HG02885 (cell line): ENCODE results near the gene ERICH3.

ENCODE experiments used
- ATAC-seq: cut with Tn5 transposase; IDR thresholded peaks from one replicate; pipeline ENCODE4 v1.9.1; 2021; ENCODE audit warnings: mild to moderate bottlenecking; ENCODE audit not compliant: unreplicated experiment, poor library complexity

The ERICH3 gene, protein sequence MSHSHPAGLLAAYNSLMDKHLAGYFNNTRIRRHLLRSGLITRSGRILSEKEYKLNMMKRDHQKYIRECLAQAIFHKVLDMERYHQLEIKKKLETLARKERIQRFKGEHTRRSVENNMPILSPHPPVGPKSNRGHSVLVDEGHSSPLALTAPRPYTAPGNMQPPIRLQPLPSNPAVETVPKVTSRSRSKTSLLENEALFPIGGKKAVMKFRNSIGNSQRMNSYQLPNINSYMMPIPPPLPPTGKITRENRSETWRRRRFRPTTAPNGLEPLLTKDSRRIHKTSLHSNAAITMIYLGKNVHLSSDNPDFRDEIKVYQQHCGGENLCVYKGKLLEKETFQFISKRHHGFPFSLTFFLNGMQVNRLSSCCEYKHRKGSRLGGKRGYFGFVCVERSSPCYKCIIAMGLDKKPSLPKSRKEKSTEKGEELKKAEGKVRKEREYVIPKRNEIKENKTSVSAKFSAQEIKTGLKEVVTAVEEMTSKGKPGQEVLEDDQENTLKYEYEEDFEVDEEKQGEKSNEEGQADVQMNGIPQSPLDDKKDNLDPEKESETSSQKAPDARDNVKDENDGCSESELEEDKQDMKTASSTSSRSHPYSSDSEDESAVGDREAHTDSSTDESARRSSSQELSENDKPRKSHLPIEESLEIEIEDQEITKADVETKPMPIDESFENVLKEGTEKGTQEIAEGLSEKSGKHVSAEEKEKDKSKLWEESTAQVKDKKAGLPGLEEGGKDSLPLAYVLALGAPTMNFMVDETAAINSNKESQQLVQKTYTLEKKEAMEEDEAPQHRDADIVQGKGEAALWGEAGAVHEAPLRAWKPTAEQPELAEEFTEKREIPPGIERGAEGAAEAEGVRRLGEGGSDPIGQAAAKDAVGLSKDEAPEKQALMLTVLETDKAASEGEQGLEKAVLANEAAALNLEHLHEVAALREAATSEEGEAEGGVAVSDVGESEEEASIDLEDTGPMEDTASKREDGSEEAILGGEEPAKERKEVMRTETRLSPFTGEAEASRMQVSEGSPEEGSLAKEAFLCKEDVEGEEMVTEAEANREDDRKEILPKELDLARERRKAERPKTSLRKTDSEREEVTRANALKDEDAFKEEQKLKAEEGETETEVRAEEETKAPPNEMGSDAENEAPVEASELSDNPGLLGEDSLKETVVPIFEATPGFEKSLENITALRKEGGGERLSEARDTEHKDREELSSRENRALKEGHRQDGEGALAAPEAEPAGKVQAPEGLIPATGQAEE (N-terminal part only)

DNA sequence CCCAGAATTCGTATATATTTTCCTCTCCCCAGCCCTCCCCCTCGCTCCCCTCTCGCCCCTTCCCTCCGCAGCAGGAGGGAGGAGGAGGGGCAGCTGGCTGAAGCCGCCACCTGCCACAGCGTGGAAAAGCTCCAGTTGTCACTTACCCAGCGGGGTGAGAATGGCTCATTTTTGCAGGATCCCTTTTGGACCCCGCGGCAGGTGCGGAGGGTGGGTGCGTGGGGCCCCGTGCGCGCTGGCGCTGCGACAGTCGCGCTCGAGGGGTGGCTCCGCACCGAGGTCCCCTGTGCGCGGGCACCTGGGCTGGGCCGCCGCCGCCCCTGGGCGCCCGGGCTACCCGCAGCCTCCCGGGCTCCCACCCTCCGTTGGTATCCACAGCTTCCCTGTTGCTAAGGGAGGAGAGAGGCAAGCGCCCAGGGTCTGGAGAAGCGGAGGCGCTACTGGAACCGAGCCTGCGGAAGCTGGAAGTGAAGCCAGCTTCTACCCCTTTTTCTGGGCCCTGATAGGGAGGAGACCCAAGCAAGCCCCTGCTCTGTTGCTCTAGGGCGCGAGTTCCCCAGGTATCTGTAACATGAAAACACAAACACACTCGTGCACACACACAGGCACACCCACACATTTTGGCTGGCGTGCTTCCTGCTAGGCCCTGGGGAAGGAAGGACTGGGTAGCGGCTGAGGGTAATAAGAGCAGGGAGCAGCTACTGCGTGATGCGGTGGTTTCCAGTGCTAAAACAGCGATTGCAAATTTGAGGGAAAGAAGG, at the start of gene ERICH3:
Gene ERICH3 (minus strand): TSS at position 442 of the 761 bp plus-strand sequence. CDS start 273 bp downstream, at position 169.
- peak; percentile 69 for ATAC-seq

- ATAC-seq = no peak
Measured at GRCh38 chr1:74717626-74718025, 44.0 kb upstream of the ERICH3 start.

DNA sequence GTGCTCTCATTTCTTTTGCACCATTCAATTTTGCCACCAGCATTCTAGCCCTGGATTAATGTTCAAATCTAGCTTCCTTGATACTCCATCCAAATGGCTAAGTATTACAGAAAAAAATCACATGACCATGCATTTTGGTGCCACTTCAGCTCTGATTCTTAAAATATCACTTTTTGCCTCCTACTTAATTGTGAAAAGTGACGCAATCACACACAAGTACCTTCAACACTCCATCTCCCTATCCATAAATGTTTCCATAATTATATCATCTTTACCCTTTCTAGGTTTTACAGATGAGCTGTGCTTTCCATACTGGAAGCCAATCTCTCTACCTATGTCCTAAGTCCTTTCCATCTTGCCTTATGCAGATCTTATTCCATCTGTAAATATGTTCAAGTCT, 43.2 kb upstream of the ERICH3 start:
- no peak for ATAC-seq

- ATAC-seq = no peak
Measured at GRCh38 chr1:74715806-74716205, 42.2 kb upstream of the ERICH3 start.

DNA sequence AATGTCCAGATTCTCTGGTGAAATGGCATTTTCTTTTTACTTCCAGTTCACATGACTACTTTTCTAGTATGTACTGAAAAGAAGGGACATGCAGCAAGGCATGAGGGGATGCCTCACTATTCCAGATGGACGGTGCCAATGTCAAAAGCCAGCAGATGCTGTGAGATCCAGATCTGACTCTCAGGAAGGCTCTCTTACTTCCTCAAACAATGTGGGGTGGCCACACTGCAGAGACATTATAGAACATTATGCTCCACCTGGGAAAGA, 41.6 kb upstream of the ERICH3 start:
- ATAC-seq = no peak

DNA sequence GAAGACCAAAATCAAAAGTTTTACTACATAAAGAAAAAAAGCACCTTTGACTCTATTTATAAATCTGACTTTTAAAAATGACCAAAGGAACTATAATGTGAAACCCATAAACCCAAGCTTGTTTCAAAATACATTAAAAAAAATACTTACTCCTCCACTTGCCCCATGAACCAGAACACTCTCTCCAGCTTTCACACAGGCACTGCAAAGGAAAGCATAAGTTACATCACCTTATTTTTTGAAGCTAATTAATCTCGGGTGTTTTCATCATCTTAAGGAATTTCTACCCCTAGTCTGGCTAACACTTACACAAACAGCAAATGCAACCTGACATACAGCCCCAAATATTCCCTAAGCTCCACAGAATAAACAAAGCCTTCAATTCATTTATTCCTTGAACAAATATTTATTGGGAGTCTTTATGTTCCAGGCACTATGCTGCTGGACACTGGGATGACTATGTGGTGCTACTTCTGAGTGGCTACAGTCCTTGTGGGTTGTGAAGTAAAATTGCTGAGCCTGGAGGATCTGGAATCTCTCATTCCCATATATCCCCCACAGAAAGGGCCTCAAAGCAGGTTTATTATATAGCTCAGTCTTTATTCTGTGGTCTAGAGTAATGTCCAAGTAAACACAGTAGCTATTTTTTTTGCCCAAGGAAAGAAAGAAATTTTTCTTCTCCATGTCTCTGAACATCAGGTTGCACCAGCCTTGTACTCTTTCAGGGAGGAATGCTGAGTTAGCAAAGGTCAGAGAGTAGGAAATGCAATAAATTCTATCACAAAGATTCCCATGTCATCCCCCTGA, 41.0 kb upstream of the ERICH3 start:
- ATAC-seq = peak; percentile 78

DNA sequence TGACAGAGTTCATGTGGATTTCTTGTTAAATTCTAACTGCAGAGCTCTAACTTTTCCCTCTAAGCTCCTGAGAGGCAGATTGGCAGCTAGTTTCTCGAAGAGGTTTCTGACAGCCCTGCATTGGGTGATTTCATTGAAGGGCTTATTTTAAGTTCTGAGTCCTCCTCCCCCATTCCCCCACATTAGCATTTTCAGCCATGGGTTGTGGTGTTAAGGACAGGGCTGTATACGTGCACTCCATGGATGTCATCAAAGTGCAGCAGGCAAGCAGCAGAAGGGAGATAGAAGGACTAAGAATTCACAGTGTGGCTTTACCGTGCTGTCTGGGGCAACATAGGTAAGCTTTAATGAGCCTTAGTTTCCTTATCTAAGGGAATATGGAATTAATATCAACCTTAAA, 40.3 kb upstream of the ERICH3 start:
- ATAC-seq = peak; percentile 32

DNA sequence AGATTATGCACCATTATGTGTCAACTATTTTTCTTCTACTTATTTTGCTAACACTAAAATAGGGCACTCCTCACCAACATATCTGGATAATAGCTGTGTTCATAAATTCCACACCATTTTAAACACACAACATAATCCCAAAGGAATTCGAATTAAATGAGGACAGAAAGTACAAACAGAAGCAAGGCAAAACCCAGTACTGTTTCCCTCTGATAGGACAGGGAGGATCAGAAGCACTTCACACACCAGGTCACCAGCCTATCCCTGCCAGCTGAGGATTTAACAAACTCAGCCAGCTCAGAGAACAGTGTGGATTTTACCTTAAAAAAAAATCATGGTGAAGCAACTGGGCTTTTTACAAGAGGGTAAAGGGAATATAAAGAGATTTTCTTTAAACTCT, 39.3 kb upstream of the ERICH3 start:
- ATAC-seq = no peak

GRCh38 chr1:74703386-74704182, 30.0 kb upstream of the ERICH3 start:
- ATAC-seq = no peak

DNA sequence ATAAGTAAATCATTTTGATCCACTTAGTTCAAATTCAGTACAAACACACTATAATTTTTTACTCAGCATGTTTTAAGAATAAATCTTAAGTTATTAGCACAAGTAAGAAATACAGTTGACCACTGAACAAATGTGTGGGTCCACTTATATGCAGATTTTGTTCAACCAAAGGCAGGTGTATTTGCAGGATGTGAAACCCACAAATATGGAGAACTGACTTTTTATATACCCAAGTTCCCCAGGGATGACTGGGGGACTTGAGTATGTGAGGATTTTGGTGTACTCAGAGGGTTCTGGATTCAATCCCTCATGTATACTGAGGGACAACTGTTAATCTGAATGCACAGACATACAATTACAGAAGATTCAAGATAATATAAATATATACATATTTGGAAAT, 25.7 kb upstream of the ERICH3 start:
- peak; percentile 56 for ATAC-seq

DNA sequence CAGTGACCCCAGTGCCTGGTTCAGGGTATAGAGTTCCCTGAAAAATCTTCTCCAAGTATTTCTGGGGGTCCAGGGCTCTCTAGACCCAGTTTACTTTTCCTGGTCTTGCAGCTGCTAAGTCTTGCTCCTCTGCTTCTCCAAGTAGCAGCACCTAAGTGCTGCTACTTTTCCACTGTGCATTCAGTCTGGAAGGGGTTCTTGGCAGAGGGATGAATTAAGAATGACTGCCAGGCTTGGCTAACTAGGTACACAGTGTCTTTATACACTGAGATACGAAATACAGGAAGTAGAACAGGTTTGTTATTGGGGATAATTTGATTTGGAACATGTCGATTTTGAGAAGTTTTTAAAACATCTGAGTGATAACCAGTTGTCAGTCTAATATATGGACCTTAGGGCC, 24.2 kb upstream of the ERICH3 start:
- ATAC-seq = no peak

DNA sequence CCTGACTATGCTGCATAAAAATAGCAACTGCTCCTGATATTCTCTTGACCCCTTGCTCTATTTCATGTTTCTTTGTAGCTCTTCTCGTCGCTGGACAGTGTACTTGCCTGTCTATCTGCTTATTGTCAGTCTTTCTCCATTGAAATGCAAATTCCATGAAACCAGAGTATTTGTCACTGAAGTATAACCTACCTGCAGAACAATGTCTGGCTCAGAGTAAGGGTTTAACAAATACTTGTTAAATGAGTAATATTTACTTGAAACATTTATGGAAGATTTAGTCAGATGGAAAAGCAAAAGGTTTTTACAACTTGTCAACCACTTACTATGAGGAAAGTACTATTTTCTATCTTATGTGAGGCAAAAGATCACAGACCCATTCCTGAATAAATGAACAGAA, 19.9 kb upstream of the ERICH3 start:
- no peak for ATAC-seq

DNA sequence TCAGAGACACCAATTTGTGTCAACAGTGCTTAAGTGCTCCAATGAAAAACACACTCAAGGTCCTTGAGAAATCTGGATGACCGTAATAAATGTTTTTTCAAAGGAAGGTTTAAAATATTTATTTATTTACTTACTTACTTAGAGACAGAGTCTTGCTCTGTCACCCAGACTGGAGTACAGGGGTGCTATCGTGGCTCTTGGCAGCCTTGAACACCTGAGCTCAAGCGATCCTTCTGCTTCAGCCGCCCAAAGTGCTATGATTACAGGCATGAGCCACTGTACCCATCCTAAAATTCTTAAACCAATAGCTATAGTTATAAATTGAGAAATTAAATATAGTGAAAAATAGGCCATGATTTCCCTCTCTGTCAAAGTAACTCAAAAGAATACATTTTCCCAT, 17.3 kb upstream of the ERICH3 start:
- no peak for ATAC-seq

- peak; percentile 13 for ATAC-seq
Measured at GRCh38 chr1:74690364-74690696, 16.7 kb upstream of the ERICH3 start.

GRCh38 chr1:74689621-74690363, 16.2 kb upstream of the ERICH3 start:
- peak; percentile 76 for ATAC-seq

- ATAC-seq = no peak
Measured at GRCh38 chr1:74686928-74687327, 13.3 kb upstream of the ERICH3 start.

- ATAC-seq = no peak
Measured at GRCh38 chr1:74684301-74684700, 10.7 kb upstream of the ERICH3 start.

GRCh38 chr1:74683656-74684055, 10.1 kb upstream of the ERICH3 start:
- no peak for ATAC-seq
